Ecto neural progenitor cell (in vitro differentiated cells): ENCODE data around the gene SPATA19.

Source experiments
- DNase-seq: peaks from one replicate; pipeline ENCODE4 v3.0.0-alpha.2; 2018; ENCODE audit warnings: low spot score

The SPATA19 gene

DNA sequence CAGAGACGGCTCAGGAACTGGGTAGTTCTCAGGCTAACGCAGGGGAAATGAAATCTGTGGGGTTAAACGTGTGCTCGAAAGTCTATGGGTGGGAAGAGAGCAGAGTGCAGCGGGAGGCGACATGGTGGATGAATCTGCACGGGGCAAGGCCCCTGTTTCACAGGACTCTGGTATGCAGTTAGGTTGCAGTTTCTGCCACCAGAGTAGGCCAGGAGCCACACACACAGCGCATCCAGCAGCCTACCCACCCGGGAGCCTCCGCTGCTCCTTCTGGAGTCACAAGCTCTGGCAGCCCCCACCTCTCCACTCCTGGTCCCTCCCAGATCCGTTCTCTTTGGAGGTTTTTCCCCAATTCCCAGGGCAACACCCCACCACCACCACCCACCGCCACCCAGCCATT is 27.0 kb downstream of the SPATA19 start:
- peak; percentile 36 for DNase-seq

DNA sequence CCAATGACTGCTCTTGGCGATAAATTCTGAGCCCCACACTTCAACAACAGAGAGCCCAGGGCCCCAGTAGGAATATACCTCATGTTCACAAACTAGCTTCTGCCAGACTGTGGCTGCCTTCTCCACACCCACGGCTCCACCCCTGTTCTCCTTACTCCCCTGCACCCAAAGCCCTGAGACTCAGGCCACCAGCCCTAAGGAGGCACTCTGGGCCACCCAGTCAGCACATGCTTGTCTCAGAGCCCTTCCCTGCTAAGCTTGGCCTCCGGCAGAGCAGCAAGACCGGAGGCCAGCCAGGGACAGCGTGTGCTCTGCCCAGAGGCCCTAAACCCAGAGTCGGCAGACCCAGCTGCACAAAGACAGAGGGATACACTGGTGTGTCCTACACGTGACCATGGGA is 27.9 kb downstream of the SPATA19 start:
- peak; percentile 34 for DNase-seq

DNA sequence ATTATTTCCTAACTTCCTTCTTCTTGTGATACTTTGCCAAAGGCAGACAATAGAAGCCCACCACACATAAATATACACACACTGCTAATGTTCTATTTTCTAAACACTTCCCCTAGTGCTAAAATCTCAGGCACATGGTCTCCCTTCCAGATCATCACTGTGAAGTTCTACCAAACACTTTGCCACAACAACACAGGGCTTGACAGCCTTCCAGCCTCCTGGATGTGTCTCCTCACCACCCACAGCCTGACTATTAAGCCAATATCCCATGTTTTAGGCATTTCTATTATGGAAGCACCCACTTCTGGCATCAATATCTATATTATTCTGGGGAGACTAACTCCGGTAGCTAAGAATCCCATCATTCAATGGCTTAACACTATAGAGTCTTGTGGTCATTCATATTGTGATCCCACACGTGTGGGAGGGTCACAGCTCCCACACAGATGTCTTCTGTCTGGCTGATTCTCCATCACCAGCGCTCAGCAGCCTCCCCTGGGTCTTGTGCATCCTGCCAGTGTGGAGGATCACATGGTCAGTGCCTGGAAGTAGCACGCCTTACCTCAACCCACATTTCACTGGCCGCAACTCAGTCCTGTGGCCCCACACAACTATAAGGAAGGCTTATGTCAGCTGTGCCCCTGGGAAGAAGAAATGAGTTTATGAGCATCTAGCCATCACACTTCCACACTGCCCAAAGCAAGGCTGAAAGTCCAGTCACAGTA is 29.0 kb downstream of the SPATA19 start:
- peak; percentile 29 for DNase-seq

DNA sequence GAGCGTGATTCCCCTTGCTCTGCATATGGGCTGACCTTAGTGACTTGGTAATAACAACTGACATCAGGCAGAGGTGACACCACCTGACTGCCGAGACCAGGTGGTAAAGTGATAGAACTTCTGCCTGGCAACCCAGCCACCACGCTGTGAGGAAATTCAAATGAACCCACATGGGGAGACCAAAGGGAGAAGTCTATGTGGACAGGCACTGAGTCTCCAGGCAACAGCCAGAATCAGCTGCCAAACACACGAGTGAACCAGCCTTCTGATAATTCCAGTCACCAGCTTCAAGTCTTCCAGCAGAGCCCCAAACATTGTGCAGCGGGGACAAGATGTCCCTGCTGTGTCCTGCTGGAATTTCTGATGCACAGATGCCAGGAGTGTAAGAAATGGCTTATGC is 29.7 kb downstream of the SPATA19 start:
- DNase-seq, result no peak

DNA sequence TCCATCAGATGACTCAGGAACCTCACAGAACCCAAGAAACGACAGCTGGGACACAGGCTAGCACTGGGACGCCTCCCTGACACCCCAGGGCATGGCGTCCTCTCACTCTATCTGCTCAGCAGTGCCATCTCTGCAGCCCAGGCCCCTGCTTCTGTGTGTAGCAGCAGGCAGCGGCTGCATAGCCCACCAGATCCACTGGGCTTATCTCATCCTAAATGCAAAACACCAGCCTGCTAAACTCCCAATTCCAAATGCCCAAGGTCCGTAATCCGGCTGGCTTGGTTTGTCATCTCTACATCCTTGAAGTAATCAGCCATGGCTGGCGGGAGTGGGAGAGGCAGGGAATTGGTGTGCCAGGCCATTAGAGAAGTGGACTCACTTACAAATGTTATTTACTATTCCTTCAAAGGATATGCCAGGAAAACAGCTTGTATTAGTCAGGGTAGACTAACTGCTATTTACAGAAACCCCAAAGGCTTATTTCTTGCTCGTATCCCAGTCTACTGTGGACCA is 30.7 kb downstream of the SPATA19 start:
- DNase-seq, result no peak

DNA sequence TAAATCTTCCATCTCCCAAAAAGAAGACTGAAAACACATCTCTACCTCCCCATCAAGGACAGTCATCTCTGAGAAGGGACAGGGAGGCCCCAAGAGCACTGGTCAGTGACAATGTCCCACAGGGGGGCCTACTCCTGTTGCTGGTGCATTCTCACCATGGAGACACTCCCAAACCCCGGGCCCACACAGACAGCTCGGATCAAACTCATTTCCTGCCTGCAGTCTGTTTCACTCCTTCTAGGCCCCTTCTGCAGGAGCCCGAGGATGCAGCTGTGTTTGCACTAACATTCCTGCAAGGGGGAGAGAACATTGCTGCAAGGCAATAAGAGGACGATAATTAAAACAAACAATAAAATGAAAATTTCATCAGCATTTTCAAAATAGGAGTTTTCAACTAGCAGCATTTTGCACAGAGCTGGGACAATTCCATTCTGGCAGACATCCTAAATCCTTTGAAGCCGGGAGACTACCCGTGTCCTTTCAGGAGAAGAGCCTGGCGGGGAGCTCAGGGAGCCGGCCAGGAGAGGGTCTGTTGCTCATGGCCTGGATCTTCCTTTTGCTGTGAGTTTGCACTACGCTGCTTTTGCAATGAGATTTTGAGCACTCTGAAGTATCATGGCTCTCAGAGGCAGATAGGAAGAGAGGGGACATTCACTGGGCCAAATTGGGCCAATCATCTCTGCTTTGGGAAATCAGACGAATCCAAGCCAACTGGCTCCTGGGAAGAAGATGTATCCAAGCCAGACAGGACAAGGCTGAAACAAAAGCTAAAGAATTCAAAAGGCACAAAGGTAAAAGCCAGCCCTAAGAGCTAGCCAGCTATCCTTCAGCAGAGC is 33.2 kb downstream of the SPATA19 start:
- no peak for DNase-seq

DNA sequence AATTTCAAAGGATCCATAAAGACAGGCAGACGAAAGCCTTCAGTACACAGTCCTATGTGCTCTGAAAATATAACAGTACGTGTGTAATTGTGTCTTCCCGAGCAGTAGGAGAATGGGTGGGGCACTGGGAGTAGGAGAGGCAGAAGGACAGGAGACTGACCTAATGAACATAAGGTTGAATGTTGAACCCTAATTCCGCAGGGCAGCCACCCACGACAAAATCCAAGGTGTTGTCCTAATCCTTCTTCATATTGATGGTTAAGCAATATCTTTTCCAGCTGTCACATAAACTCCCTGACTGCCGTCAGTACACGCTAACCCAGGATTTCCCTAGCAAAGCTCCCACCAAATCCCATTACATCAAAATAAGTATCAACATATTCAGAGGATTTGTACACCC is 34.5 kb downstream of the SPATA19 start:
- no peak for DNase-seq

DNA sequence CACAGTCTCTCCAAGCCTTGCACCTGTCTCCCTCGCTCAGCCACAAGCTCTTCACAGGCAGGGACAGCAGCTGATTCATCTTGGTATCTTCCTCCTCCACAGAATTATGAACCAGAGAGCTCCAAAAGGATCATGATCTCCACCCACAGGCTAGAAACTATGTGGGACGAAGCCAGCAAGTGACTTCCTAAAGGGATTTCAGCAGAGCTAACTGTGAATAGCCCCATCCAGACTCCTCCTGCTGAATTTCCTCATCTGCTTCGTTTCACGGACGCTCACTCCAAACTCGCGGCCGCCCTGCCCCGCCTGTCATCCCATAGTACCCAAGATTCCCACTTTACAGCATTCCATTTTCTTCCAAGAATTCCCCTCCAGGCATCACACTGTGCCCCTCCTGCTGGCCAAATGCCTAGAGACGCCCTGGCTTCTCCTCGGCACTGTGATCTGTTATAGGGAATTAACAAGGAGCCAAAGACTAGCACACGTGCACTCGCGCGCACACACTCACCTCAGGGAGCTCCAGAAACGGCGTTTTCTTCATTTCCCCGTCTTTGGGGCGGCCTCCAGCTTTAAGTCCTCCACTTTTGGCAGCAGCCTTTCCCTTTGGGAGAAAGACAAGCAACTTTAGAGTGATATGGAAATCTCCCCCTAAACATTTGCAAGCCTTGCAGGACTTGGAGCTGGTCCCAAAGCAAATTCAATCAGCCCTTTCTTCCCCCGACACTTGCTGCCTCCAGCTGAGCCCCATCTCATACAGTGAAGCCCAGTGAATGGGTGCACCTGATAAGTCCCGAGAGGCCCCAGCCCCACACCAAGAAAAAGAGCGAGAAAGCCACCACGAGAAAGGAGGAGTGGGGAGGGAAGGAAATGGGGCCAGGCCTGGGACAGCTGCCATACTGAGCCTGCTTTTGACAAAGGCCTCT is 35.5 kb downstream of the SPATA19 start:
- DNase-seq, result peak; percentile 64

DNA sequence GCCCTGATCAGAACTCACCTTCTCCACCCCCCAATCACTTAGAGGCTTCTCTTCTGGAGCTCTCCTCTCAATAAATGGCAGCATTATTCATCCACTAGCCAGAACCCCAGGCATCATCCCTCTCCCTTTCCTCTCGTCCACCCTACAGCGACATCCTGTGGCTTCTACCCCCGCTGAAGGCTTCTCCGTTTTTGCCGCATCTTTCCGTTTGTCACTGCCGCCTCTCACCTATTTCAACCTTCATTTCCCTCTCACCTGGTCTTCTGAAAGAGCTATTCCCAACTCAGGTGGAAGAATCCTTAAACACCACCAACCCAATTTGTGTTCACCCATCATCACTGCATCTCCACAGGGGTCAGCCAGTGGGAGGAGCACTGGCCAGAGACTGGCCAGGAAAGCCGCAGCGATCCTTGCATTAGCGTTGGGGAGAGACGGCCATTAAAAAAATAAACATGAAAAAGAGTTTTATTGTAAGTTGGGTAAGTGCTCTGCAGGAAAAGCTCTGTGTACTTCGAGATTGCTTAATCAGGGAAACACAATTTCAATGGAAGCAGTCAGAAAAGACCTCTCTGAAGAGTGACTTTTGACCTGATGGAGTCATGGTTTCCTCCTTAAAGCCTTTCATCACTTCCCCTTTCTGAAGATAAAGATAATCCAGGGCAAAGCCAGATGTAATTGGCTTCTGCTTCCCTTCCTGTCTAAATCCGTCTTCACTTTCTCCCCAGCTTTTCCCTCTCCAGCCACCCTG is 36.7 kb downstream of the SPATA19 start:
- peak; percentile 36 for DNase-seq

DNA sequence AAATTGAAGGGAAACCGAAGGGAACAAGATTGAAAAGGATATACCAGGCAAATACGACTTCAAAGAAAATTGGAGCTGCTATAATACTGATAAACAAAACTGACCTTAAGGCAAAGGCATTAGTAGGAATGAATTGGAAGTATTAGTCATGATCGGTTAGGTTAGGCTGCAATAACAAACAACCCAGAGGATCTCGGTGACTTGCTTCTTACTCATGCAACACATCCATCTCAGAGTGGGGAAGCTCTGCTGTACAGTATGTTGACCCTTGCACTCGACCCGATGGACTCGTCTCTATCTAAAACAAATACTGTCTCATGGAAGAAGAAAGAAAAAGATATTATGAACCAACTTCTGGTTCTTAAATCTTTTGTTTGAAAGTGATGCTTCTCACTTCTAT is 42.3 kb downstream of the SPATA19 start:
- DNase-seq, result no peak

DNA sequence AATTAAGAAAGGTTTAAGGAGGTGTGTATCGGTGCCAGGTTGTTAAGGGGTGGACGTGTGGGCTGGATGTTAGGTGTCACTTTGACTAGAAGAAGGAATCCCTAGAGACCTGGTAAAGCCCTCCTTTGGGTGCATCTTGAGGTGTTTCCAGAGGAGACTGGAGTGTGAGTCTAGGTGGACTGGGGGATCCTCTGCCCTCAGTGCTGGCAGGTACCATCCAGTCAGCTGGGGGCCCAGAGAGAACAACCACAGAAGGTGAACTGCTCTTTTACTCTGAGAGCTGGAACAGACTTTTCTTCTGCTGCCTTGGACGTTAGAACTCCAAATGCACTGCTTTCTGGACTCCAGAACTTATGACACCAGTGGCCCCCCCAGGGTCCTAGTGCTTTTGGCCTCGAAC is 44.0 kb downstream of the SPATA19 start:
- DNase-seq, result no peak

DNA sequence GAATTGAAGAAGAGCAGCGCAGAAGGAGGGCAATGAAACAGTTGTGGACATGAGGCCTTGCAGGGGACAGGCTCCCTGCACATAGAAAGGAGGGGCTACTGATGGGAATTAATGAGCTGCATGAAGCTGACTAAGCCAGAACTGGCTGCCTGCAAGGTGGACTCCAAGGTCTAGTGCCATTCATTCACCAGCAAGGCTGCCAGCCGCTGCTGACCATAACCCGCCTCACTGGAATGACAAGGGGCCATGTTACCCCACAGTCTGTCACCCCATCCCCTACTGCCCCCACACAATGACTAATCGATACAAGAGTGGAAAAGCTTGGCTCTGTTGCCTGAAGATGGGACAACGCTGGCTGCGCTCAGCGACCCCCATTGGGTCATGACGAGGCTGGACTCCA is 44.6 kb downstream of the SPATA19 start:
- DNase-seq, result no peak

DNA sequence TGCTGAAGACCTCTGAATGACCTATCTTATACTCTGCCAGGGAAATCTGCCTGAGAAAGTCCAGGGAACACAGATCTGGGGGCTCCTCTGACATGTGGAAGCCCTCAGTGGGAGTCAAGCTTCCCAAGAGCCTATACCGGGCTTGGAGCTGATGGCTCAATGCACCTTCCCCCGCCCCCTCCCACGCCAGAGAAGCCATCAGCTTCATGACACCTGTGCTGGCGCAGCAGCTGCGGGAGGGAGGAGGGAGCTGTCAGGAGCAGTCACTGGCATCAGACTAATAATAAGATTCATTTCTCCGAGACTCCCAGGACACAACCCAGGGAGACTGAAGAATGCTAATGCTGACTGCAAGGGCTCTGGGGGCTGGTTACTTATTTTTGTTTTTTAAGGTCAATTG is 47.8 kb downstream of the SPATA19 start:
- DNase-seq, result no peak

DNA sequence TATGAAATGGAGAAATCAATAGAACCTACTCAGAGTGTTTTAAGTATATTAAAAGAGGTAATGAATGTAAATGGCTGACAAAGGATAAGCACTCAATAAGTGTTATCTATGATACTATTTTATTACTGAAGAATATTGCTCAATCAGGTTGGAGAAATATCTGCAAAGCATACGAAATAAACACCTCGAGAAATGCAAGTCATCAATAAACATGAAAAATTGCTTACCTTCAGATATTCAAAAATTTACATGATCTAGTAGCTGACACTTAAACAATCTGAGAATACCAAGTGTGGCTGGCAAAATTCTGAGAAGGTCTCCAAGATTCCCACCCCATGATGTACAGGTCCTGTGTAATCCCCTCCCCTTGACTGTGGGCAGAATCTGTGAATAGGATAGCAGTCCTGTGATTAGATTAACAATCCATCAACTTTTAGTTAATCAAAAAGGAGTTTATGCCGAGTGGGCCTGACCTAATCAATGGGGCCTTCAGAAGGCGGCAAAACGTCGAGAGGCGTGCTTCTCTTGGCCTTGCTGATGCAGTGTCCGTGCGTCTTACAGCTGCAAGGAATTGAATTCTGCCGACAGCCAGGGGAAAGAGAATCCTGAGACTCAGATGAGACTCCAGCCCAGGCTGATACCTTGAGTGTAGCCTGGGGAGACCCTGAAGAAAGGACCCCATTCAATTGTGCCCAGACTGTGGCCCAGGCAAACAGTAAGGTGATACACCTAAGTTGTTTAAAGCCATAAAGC is 49.1 kb downstream of the SPATA19 start:
- no peak for DNase-seq

DNA sequence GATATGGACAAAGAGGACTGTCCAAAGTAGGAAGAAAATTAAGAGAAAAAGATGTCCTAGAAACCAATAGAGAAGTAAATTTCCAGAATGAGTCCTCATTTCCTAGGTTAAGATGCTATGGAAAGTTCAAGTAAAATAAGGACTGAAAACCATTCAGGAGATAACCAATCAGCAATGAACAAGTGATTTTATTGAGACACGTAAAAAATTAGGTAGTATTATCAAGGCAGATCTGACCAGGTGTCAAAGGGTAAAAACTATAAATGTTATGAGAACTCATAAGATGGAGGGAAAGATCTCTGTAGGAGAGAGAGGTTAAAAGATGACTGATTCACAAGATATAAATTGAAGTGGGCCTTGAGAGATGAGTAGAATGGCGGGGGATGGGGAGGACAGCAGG is 50.2 kb downstream of the SPATA19 start:
- no peak for DNase-seq

DNA sequence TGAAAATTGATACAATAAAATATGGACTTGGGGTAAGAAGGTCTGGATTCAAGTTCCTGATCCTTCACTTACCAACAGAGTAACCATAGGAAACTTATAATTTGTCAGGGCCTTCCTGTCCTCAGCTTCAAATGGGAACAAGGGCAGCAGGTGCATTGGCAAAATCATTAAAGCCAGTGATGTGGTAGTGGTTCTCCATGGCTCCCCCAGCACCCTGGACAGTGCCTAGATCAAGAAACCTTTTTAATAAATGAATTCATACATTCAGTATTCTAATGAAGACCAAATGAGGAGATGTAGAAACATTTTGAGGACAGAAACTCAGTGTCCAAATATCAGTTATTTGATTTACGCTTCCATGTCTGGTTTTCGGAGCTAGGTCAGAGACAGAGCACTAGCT is 51.1 kb downstream of the SPATA19 start:
- no peak for DNase-seq

DNA sequence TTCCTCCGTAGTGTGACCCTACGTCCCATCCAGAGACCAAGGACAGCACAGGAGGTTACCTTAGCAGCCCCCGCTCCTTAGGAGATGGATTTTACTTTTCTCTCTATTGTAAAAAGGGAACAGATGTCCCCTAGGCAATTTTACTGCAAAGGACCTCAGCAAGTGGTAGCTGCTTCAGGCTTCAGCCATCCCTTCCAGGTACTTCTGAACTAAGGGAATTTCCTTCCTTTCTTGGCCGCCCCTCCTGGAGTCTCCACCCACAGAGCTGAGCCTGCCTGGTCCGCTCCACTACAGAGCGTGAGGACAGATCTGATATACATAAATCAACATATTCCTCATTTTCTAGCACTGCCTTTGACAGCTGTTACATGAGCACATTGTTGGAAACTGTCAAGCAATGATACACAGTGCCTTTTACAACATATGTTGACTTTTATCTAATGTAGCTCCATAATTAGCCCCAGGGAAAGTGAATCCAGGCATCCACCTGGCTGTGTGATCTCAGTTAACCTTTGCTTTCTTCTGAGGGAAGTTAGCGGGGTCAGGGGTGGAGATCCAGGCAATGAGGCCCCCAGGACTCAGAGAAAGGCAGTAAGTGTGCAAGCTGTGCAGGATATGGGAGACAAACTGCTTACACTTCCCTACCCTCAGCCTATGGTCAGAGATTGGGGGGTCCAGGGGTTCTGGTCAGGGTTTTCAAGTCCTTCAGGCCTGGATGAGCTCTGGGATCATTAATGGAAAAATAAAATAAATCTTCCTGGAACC is 51.9 kb downstream of the SPATA19 start:
- no peak for DNase-seq

DNA sequence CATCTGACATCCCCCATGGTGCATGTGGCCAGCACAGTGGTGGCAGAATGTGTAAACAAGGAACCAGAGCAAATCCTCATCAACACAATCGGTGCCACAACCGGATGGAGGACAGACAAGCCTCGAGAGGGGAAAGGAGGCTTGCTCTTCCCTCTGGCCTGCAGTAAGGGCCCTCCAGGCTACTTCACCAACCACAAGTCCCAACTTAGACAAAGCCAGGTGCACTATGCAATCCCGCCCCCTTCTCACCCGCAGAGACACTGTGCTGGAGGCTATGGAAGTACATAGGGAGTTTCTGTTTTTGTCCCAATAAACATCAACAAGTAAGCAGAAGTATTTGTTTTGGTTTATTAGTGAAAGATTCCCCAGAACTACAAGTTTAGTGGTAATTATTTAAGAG is 54.3 kb downstream of the SPATA19 start:
- no peak for DNase-seq
